ENCODE results near the gene ZKSCAN5.
A peak's percentile ranks its signal among the peaks of the same experiment; 100 is the strongest.

Gene ZKSCAN5

DNA sequence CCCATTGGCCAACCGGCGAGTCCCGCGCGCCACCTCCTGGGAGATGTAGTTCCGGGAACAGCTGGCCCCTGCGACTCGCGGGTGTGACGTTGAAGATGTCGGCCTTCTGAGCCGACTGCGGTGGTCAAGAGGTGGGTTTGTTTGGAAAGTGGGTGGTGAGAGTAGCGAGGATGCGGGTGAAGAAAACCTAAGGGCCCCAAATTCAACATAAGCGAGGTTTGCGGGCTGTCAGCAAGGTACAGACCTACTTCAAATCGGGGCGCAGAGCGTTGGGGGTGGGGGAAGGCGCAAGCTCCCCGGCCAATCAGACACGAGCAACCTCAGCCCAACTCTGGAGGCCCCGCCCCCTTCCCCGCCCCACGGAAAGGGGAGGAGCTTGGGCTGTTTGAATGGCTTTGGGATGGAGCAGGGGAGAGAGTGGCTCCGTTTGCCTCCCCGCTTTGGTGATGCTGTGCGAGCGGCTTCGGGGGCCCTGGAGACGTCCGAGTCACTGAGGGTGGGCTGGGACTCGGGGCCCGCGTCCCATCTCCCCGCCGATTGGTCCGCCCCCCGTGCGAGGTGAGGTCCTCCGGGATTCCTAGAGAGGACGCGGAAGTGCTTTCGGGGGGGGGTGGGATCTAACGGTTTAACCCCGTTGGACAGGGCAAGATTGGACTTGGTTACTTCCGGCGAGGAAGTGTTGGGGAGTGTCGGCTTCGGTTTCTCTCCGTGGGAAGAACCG is at the start of gene ZKSCAN5:
Gene ZKSCAN5 (plus strand): TSS at position 60 of the 721 bp plus-strand sequence. CDS start 1,383 bp downstream, outside the sequence.
- H3K4me1 ChIP-seq (ENCODE audit: control insufficient read depth, insufficient read depth, low read length): 0 out of 2 replicates have a peak, but pooled peaks cover 3% of the 10 kb centered on the region

DNA sequence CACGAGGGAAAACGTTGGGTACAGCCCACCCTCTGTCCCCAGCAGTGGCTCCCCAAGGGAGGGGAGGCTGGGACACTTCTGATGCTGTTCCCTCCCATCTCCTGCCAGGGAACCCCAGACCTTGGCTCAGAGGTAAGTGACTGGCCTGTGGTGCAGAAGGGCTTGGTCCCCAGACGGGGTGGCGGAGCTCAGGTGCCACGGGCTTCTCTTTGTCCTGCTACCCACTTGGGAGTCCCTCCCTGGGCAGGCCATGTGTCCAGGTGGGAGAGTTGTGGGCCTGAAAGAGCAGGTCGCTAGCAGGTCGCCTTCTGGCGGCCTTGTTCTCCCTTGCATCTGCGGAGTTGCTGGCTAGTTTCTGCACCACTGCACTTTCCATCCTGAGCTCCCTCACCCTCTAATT is 48.6 kb upstream of the ZKSCAN5 start:
- Histone ChIP-seq H3K27ac (ENCODE audit: low read depth, low read length) (no peak overlapping the region), H3K27me3 (ENCODE audit: control insufficient read depth, insufficient read depth, low read length) (no peaks in the 10 kb centered on the region), H3K9me3 (ENCODE audit: control insufficient read depth, insufficient read depth, low read length) (no peaks in the 10 kb centered on the region), H3K9ac (ENCODE audit: low read depth, low read length) (no peak overlapping the region), H3K4me3 (ENCODE audit: low read depth, low read length) (no peak overlapping the region), H3K36me3 (ENCODE audit: control insufficient read depth, insufficient read depth, low read length) (peaks cover 98% of the 10 kb centered on the region), H3K4me1 (ENCODE audit: control insufficient read depth, insufficient read depth, low read length) (no peaks in the 10 kb centered on the region)

More for the DNA sequence above, at the start of gene ZKSCAN5:
- Histone ChIP-seq H3K27ac (ENCODE audit: low read depth, low read length) (peak within 1 kb of the TSS; percentile 94), H3K27me3 (ENCODE audit: control insufficient read depth, insufficient read depth, low read length) (no peaks in the 10 kb centered on the region), H3K4me3 (ENCODE audit: low read depth, low read length) (peak within 1 kb of the TSS; percentile 86), H3K36me3 (ENCODE audit: control insufficient read depth, insufficient read depth, low read length) (no peaks in the 10 kb centered on the region), H3K9me3 (ENCODE audit: control insufficient read depth, insufficient read depth, low read length) (no peaks in the 10 kb centered on the region), H3K9ac (ENCODE audit: low read depth, low read length) (peak within 1 kb of the TSS; percentile 52)

DNA sequence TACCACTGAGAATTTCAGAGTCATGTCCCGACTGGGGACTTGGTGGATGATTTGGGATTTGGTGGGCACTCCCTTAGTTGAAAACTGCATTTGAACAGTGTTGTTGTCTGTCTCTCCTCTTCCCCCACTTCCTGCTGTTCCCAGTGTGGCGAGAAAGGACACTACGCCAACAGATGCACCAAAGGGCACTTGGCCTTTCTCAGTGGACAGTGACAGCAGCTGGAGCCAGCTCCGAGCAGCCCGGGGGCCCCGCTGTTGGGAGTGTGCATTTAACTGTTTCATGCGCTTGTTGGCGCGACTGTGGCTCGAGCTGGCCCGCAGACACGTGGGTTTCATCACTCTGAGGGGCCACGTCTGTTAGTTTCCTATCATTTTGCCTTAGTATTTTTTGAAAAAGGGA is 48.2 kb upstream of the ZKSCAN5 start:
- Histone ChIP-seq H3K9ac (ENCODE audit: low read depth, low read length) (no peak overlapping the region), H3K27me3 (ENCODE audit: control insufficient read depth, insufficient read depth, low read length) (no peaks in the 10 kb centered on the region), H3K27ac (ENCODE audit: low read depth, low read length) (no peak overlapping the region), H3K36me3 (ENCODE audit: control insufficient read depth, insufficient read depth, low read length) (peaks cover 94% of the 10 kb centered on the region), H3K4me1 (ENCODE audit: control insufficient read depth, insufficient read depth, low read length) (no peaks in the 10 kb centered on the region), H3K9me3 (ENCODE audit: control insufficient read depth, insufficient read depth, low read length) (no peaks in the 10 kb centered on the region), H3K4me3 (ENCODE audit: low read depth, low read length) (no peak overlapping the region)

DNA sequence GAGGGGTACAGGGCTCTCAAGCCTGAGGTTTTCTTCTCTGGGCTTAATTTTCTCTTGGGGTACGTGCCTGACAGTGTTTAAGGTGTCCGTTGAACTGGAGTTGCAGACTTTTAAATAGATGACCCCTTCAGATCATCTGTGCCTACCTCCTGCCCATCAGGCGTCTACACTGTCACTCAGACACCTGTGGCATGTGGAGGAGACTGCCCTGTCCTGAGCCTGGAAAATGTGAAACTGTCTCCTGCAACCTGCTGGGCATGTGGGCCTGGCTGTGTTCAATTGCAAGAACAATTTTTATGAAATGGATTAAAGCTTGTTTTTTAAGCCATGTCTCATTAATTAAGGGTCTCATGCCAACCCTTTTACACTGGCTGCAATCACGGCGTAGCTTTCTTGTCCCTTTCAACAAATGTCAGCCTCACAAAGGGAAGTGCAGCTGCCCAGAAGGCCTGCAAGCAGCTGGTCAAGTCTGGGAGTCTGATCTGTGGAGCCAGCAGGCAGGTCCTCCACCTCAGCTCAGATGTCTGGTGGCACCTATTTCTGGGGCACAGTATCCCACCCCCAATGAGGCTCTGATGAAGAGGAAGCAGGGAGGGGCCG is 47.3 kb upstream of the ZKSCAN5 start:
- Histone ChIP-seq H3K36me3 (ENCODE audit: control insufficient read depth, insufficient read depth, low read length) (peaks cover 88% of the 10 kb centered on the region), H3K9ac (ENCODE audit: low read depth, low read length) (no peak overlapping the region)

DNA sequence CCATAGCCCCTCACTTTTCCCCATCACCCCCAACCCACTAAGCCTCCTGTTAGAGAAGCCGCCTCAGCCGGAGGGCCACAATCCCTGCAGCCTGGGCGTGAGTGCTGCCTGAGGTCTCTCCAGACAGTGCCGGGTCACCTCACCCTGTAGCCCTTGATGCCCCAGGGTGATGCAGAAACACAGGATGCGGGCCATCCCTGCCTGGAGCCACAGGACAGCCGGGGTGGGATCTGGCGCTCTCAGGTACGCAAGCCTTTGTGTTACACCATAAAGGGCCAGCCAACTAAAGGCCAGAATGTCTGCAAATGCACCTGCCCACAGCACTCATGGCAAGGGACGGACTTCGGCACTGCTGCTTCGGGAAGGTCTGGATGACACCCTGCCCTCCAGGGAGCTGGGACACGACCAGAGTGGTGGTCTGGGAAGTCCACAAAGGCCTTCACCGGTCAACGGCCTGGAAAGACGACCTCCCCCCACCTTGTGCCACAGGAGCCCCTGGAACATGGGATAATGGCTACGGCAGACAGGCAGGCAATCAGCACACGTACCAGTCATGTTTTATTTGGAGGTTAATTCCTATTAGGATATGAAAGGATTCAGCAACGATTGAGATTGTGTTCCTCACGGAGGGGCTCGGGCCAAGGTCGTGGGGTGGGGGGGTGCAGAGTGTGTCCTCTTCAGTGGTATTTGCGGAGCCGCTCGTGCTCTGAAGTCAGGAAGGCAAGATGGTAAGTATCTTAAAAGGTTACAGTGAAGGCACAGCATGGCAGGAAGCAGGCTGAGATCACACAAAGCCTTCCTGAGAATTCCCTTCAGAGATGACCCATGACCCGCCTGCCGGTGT is 46.6 kb upstream of the ZKSCAN5 start:
- Histone ChIP-seq H3K4me1 (ENCODE audit: control insufficient read depth, insufficient read depth, low read length) (no peaks in the 10 kb centered on the region), H3K36me3 (ENCODE audit: control insufficient read depth, insufficient read depth, low read length) (peaks cover 85% of the 10 kb centered on the region), H3K9ac (ENCODE audit: low read depth, low read length) (no peak overlapping the region), H3K27ac (ENCODE audit: low read depth, low read length) (peak overlapping the region; percentile 35), H3K4me3 (ENCODE audit: low read depth, low read length) (no peak overlapping the region), H3K9me3 (ENCODE audit: control insufficient read depth, insufficient read depth, low read length) (no peaks in the 10 kb centered on the region), H3K27me3 (ENCODE audit: control insufficient read depth, insufficient read depth, low read length) (no peaks in the 10 kb centered on the region)

More for the DNA sequence above, 47.3 kb upstream of the ZKSCAN5 start:
- no peaks in the 10 kb centered on the region for H3K27me3 ChIP-seq (ENCODE audit: control insufficient read depth, insufficient read depth, low read length)
- H3K27ac ChIP-seq (ENCODE audit: low read depth, low read length): no peak overlapping the region
- H3K4me3 ChIP-seq (ENCODE audit: low read depth, low read length): no peak overlapping the region
- H3K9me3 ChIP-seq (ENCODE audit: control insufficient read depth, insufficient read depth, low read length): no peaks in the 10 kb centered on the region
- H3K4me1 ChIP-seq (ENCODE audit: control insufficient read depth, insufficient read depth, low read length): no peaks in the 10 kb centered on the region

DNA sequence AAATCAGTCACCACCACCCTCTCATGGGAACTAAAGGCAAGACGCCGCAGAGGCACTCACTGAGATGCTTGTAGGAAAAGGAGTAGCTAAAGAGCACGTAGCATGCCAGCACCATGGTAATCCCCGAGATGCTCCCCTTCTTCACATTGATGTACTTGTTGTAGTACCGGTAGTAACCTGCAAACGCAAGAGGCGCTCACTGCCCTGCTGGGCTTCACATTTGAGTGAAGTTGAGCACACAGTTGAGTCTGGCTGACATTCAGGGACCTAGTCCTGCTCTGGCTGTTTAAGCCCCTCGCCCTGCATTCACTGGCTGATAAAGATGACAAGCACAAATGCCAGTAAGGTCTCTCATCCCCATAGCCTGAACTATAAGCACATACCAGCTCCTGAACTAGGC is 45.4 kb upstream of the ZKSCAN5 start:
- Histone ChIP-seq H3K36me3 (ENCODE audit: control insufficient read depth, insufficient read depth, low read length) (peaks cover 83% of the 10 kb centered on the region), H3K9me3 (ENCODE audit: control insufficient read depth, insufficient read depth, low read length) (no peaks in the 10 kb centered on the region), H3K27me3 (ENCODE audit: control insufficient read depth, insufficient read depth, low read length) (no peaks in the 10 kb centered on the region), H3K9ac (ENCODE audit: low read depth, low read length) (no peak overlapping the region), H3K4me3 (ENCODE audit: low read depth, low read length) (no peak overlapping the region), H3K4me1 (ENCODE audit: control insufficient read depth, insufficient read depth, low read length) (no peaks in the 10 kb centered on the region), H3K27ac (ENCODE audit: low read depth, low read length) (no peak overlapping the region)

DNA sequence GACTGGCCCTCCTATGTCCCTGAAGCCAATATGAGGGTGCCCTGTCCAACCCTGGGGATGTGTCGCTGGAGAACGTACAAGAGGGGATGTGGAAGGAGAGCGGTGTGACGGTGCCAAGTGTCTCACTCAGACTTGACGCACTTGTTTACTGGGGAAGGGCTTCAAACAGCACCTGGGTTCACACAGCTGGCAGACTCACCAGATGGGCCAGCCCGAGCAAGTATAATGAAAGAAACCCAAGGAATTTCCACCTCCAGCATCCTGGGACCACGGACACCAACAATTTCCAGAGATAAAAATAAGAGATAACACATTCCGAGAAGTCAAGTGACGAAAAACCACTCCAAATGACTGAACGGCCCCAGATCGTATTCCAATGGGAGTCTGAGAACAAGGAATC is 43.8 kb upstream of the ZKSCAN5 start:
- Histone ChIP-seq H3K9me3 (ENCODE audit: control insufficient read depth, insufficient read depth, low read length) (no peaks in the 10 kb centered on the region), H3K9ac (ENCODE audit: low read depth, low read length) (no peak overlapping the region), H3K27ac (ENCODE audit: low read depth, low read length) (no peak overlapping the region), H3K4me1 (ENCODE audit: control insufficient read depth, insufficient read depth, low read length) (no peaks in the 10 kb centered on the region), H3K36me3 (ENCODE audit: control insufficient read depth, insufficient read depth, low read length) (peaks cover 68% of the 10 kb centered on the region), H3K27me3 (ENCODE audit: control insufficient read depth, insufficient read depth, low read length) (no peaks in the 10 kb centered on the region), H3K4me3 (ENCODE audit: low read depth, low read length) (no peak overlapping the region)

DNA sequence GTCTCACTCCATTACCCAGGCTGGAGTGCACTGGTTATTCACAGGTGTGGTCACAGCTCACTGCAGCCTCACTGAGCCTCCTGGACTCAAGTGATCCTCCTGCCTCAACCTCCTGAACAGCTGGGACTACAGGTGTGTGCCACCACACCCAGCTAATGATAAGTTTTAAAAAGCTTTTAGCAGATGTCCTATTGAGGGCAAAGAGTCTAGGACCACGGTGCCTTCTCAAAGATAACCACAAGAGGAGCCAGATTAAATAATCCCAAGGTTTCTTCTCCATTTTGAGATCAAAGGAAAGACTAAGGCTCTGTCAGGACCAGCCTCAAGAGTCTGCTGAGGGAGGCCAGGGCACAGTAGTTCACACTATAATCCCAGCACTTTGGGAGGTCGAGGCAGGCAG is 43.2 kb upstream of the ZKSCAN5 start:
- no peaks in the 10 kb centered on the region for H3K27me3 ChIP-seq (ENCODE audit: control insufficient read depth, insufficient read depth, low read length)
- H3K4me1 ChIP-seq (ENCODE audit: control insufficient read depth, insufficient read depth, low read length): no peaks in the 10 kb centered on the region
- H3K9me3 ChIP-seq (ENCODE audit: control insufficient read depth, insufficient read depth, low read length): no peaks in the 10 kb centered on the region
- H3K9ac ChIP-seq (ENCODE audit: low read depth, low read length): no peak overlapping the region
- H3K36me3 ChIP-seq (ENCODE audit: control insufficient read depth, insufficient read depth, low read length): peaks cover 62% of the 10 kb centered on the region
- no peak overlapping the region for H3K4me3 ChIP-seq (ENCODE audit: low read depth, low read length)
- no peak overlapping the region for H3K27ac ChIP-seq (ENCODE audit: low read depth, low read length)

DNA sequence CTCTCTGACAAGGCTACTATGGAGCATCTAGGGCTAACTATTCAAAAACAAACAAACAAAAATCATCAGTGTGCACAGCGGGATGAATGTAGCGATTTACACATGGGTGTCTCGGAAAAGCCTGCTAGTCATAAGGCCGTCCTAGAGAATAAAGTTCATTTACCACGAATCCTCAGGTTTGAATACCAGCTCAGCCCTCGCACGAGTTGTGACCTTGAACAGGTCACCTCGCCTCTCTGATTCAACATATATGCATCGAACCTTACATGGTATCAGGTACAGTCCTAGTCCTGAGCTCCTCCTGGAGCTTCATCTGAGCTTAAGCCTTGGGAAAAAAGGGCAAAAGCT is 39.1 kb upstream of the ZKSCAN5 start:
- H3K4me3 ChIP-seq (ENCODE audit: low read depth, low read length): peak overlapping the region; percentile 97
- peak overlapping the region; percentile 96 for H3K27ac ChIP-seq (ENCODE audit: low read depth, low read length)
- no peaks in the 10 kb centered on the region for H3K27me3 ChIP-seq (ENCODE audit: control insufficient read depth, insufficient read depth, low read length)
- H3K9me3 ChIP-seq (ENCODE audit: control insufficient read depth, insufficient read depth, low read length): no peaks in the 10 kb centered on the region
- peaks cover 21% of the 10 kb centered on the region for H3K36me3 ChIP-seq (ENCODE audit: control insufficient read depth, insufficient read depth, low read length)
- no peaks in the 10 kb centered on the region for H3K4me1 ChIP-seq (ENCODE audit: control insufficient read depth, insufficient read depth, low read length)
- H3K9ac ChIP-seq (ENCODE audit: low read depth, low read length): peak overlapping the region; percentile 97

DNA sequence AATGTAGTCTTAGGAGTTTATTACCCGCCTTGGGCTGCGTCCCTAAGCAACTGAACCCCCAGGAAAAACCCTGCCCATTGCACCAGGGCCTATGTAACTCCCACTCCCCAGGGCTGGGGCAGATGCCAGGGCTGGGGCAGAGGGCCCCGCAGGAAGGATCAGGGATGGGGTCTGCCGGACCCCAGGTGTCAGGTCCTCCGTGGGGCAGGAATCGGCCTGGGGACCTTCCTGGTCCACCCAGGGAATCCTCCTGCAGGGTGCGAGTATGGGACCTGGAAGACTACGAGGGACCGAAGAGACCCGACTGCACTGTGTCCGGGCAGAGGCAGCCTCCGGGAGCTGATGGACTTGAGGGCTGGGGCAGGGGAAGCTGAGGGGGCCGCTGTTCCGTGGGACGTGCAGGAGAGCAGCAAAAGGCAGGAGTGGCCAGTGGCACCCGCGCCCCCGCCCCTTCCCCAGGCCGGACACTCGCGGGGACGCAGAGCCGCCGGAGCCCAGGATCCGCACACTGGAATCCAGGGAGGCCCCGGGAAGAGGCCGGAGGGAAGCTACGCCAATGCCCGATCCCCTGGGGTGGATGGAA is 36.0 kb upstream of the ZKSCAN5 start:
- no peak overlapping the region for H3K4me3 ChIP-seq (ENCODE audit: low read depth, low read length)
- H3K4me1 ChIP-seq (ENCODE audit: control insufficient read depth, insufficient read depth, low read length): no peaks in the 10 kb centered on the region
- no peak overlapping the region for H3K27ac ChIP-seq (ENCODE audit: low read depth, low read length)
- no peaks in the 10 kb centered on the region for H3K27me3 ChIP-seq (ENCODE audit: control insufficient read depth, insufficient read depth, low read length)
- H3K36me3 ChIP-seq (ENCODE audit: control insufficient read depth, insufficient read depth, low read length): peaks cover 6% of the 10 kb centered on the region
- no peak overlapping the region for H3K9ac ChIP-seq (ENCODE audit: low read depth, low read length)
- no peaks in the 10 kb centered on the region for H3K9me3 ChIP-seq (ENCODE audit: control insufficient read depth, insufficient read depth, low read length)

Measured in HUES48 (cell line).